Loucy (cell line): ENCODE results near the gene AP1G2.

Experiments used
- H2AFZ ChIP-seq: fragments of 200-600 bp; sonication (generic); 2 replicates; pipeline ENCODE4 v1.6.0; 2016; ENCODE audit warnings: antibody characterized with exemption, mild to moderate bottlenecking, low read length, moderate library complexity
- H3F3A ChIP-seq: fragments of 200-600 bp; 2 replicates; pipeline ENCODE4 v1.6.0; 2016; ENCODE audit warnings: antibody characterized with exemption, low read depth, mild to moderate bottlenecking
- H3K27me3 ChIP-seq: fragments of 200-600 bp; sonication (generic); 2 replicates; pipeline ENCODE4 v1.6.1; 2014; ENCODE audit warnings: low read length, mild to moderate bottlenecking; ENCODE audit not compliant: insufficient read depth, poor library complexity, severe bottlenecking
- H3K36me3 ChIP-seq: fragments of 200-600 bp; sonication (generic); 2 replicates; pipeline ENCODE4 v1.6.1; 2016; ENCODE audit warnings: low read length; ENCODE audit not compliant: insufficient read depth
- H3K4me1 ChIP-seq: fragments of 200-600 bp; sonication (generic); 2 replicates; pipeline ENCODE4 v1.5.1; 2014; ENCODE audit warnings: low read length, mild to moderate bottlenecking; ENCODE audit not compliant: insufficient read depth, poor library complexity, severe bottlenecking
- H3K4me2 ChIP-seq: fragments of 200-600 bp; sonication (generic); 2 replicates; pipeline ENCODE4 v1.6.0; 2014; ENCODE audit warnings: antibody characterized with exemption, low read length, low read depth, mild to moderate bottlenecking; ENCODE audit not compliant: poor library complexity, severe bottlenecking
- H3K4me3 ChIP-seq: fragments of 200-600 bp; sonication (generic); 2 replicates; pipeline ENCODE4 v1.5.1; 2014; ENCODE audit warnings: low read length, mild to moderate bottlenecking, mixed read lengths; ENCODE audit not compliant: poor library complexity, severe bottlenecking
- H3K79me2 ChIP-seq: fragments of 200-600 bp; sonication (generic); 2 replicates; pipeline ENCODE4 v1.6.1; 2014; ENCODE audit warnings: low read length; ENCODE audit not compliant: insufficient read depth
- H3K9ac ChIP-seq: fragments of 200-600 bp; sonication (generic); 2 replicates; pipeline ENCODE4 v1.6.0; 2014; ENCODE audit warnings: mild to moderate bottlenecking, low read depth, low read length, moderate library complexity; ENCODE audit not compliant: poor library complexity, severe bottlenecking
- H3K9me2 ChIP-seq: fragments of 200-600 bp; sonication (generic); replicated peaks from 2 replicates; pipeline ENCODE4 v1.6.1; 2016; ENCODE audit warnings: low read depth, low read length, mixed read lengths
- H3K9me3 ChIP-seq: fragments of 200-600 bp; sonication (generic); 2 replicates; pipeline ENCODE4 v1.6.1; 2014; ENCODE audit warnings: mild to moderate bottlenecking, antibody characterized with exemption, low read length, low read depth; ENCODE audit not compliant: insufficient read depth
- H4K20me1 ChIP-seq: fragments of 200-600 bp; sonication (generic); 2 replicates; pipeline ENCODE4 v1.6.0; 2014; ENCODE audit warnings: antibody characterized with exemption, low read length, mild to moderate bottlenecking; ENCODE audit not compliant: insufficient read depth, poor library complexity, severe bottlenecking
- EZH2phosphoT487 ChIP-seq: fragments of 200-600 bp; IDR thresholded peaks from 2 replicates; pipeline ENCODE4 v1.6.1; 2018; ENCODE audit warnings: antibody characterized with exemption, mild to moderate bottlenecking, moderate library complexity, borderline replicate concordance
- TF ChIP-seq, protein P1 (sequence below): fragments of 200-600 bp; sonication (generic); conservative IDR thresholded peaks from 2 replicates; pipeline ENCODE4 v1.5.1; 2014; ENCODE audit warnings: mild to moderate bottlenecking, antibody characterized with exemption, low read length

AP1G2 gene

DNA sequence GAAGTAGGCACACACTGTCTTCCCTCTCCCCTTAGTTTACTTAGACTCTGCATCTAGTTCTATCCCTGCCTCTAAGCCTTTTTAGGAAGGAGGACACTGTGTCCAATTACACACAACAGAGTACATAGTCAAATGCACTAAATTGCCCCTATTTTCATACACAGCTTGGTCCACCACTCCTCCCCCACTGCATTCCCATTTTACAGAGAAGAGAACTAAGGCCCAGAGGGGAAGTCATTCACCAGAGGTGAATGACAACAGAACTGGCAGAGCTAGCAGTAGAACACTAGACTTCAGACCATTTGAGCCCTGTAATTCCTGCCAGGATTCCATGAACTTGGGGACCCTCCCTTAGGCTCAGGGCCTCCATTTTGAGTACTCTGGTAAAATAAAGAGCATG is 12.1 kb upstream of the AP1G2 start:
- Histone ChIP-seq H3F3A (no peaks in the 10 kb centered on the region), H2AFZ (no peak overlapping the region), H3K9ac (no peak overlapping the region), H3K4me2 (no peak overlapping the region), H3K79me2 (no peaks in the 10 kb centered on the region), H3K36me3 (no peaks in the 10 kb centered on the region), H3K9me2 (no peaks in the 10 kb centered on the region), H3K4me1 (no peaks in the 10 kb centered on the region), H3K9me3 (no peaks in the 10 kb centered on the region), H3K27me3 (no peaks in the 10 kb centered on the region), H4K20me1 (no peaks in the 10 kb centered on the region), H3K4me3 (no peak overlapping the region)
- TF ChIP-seq, protein P1, sequence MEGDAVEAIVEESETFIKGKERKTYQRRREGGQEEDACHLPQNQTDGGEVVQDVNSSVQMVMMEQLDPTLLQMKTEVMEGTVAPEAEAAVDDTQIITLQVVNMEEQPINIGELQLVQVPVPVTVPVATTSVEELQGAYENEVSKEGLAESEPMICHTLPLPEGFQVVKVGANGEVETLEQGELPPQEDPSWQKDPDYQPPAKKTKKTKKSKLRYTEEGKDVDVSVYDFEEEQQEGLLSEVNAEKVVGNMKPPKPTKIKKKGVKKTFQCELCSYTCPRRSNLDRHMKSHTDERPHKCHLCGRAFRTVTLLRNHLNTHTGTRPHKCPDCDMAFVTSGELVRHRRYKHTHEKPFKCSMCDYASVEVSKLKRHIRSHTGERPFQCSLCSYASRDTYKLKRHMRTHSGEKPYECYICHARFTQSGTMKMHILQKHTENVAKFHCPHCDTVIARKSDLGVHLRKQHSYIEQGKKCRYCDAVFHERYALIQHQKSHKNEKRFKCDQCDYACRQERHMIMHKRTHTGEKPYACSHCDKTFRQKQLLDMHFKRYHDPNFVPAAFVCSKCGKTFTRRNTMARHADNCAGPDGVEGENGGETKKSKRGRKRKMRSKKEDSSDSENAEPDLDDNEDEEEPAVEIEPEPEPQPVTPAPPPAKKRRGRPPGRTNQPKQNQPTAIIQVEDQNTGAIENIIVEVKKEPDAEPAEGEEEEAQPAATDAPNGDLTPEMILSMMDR = no peak
- TF ChIP-seq EZH2phosphoT487 = no peak

DNA sequence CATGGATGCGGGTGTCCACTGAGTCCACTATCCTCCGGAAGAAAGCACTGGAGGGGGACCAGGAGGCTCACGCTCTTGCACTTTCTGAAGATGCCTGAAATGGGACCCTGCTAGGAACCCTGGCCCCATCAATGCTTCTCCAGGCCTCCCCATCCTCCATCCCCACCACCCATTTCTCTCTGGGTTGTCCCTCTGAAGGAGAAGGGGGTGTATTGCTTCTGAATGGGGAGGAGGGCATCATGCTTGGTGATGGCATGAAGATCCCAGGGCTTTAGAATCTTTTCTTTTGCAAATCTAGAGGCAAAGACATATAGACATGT is 11.7 kb upstream of the AP1G2 start:
- Histone ChIP-seq H3K9ac (no peak overlapping the region), H3K9me3 (no peaks in the 10 kb centered on the region), H3K4me1 (no peaks in the 10 kb centered on the region), H4K20me1 (no peaks in the 10 kb centered on the region), H2AFZ (no peak overlapping the region), H3K36me3 (no peaks in the 10 kb centered on the region), H3K4me2 (no peak overlapping the region), H3F3A (no peaks in the 10 kb centered on the region), H3K79me2 (no peaks in the 10 kb centered on the region), H3K4me3 (no peak overlapping the region), H3K9me2 (no peaks in the 10 kb centered on the region), H3K27me3 (no peaks in the 10 kb centered on the region)
- TF ChIP-seq EZH2phosphoT487 = no peak
- TF ChIP-seq, protein P1 = no peak

DNA sequence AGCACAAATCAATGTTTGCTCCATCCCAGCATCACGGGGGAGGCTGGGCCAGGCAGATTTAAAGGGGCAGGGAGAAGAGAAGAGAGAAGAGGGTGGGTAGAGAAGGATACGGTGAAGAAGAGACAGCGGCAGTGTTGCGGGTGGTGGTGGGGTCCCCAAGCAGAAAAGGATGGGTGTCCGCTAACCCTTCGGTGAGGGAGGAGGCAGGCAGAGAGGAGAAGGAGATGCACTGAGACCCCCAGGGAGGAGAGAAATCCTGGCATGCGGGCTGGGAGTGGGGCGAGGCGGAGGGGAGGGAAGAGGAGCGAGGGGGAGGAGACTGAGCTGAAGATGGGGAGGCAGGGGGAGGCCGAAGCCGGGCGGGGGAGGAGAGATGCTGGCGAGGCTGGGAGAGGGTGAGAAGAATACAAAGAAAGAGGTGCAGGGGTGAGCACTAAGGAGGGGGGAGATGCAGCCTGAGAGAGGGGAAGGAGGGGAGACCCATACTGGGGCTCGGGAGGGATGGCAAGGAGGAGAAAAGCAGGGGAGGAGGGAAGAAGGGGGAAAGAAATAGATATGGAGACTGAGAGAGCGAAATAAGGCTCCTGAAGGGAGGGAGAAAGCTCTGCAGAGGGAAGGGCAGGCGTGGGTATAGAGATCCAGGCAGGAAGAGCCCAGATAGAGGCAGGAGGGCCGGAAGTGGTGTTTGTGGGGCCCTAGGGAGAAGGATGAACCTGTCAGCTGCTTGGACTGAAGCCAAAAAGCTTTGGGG is 11.1 kb upstream of the AP1G2 start, which contains the start of gene JPH4:
TSS of gene JPH4 (minus strand) at position 231 of the 751 bp plus-strand sequence. CDS start 1,337 bp downstream, outside the sequence.
- H3F3A ChIP-seq = no peaks in the 10 kb centered on the region
- no peaks in the 10 kb centered on the region for H3K9me2 ChIP-seq
- H3K9me3 ChIP-seq = no peaks in the 10 kb centered on the region
- no peaks in the 10 kb centered on the region for H3K79me2 ChIP-seq
- H3K36me3 ChIP-seq = no peaks in the 10 kb centered on the region
- no peaks in the 10 kb centered on the region for H4K20me1 ChIP-seq
- no peak within 1 kb of the TSS for H3K9ac ChIP-seq
- H3K4me2 ChIP-seq = no peak within 1 kb of the TSS
- no peaks in the 10 kb centered on the region for H3K4me1 ChIP-seq
- TF ChIP-seq, protein P1 = no peak
- no peak for TF ChIP-seq EZH2phosphoT487
- H3K4me3 ChIP-seq = no peak within 1 kb of the TSS
- H3K27me3 ChIP-seq = no peaks in the 10 kb centered on the region
- no peak within 1 kb of the TSS for H2AFZ ChIP-seq
